ENCODE results near the gene TMEM59L.

Gene TMEM59L

DNA sequence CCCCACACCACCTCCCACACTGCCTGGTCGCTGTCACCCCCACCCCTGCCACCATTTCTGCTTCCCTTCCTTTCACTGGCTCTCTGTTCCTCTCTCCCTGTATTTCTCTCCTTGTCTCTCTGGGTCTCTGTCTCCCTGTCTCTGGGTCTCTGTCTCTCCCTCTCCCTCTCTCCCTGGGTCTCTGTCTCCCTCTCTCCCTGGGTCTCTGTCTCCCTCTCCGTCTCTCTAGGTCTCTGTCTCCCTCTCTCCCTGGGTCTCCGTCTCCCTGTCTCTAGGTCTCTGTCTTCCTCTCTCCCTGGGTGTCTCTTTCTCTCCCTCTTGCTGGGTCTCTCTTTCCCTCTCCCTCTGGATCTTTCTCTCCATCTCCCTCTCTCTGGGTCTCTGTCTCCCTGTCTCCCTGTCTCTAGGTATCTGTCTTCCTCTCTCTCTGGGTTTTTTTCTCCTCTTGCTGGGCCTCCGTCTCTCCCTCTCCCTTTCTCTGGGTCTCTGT lies 45.7 kb downstream of the TMEM59L start:
- DNase-seq (ENCODE audit: low spot score) = no peak

GRCh38 chr19:18659281-18660050 lies 46.8 kb downstream of the TMEM59L start:
- no peak for DNase-seq (ENCODE audit: low spot score)

- DNase-seq (ENCODE audit: low spot score) = no peak
These were observed 47.6 kb downstream of the TMEM59L start for GRCh38 chr19:18660051-18660910.

DNA sequence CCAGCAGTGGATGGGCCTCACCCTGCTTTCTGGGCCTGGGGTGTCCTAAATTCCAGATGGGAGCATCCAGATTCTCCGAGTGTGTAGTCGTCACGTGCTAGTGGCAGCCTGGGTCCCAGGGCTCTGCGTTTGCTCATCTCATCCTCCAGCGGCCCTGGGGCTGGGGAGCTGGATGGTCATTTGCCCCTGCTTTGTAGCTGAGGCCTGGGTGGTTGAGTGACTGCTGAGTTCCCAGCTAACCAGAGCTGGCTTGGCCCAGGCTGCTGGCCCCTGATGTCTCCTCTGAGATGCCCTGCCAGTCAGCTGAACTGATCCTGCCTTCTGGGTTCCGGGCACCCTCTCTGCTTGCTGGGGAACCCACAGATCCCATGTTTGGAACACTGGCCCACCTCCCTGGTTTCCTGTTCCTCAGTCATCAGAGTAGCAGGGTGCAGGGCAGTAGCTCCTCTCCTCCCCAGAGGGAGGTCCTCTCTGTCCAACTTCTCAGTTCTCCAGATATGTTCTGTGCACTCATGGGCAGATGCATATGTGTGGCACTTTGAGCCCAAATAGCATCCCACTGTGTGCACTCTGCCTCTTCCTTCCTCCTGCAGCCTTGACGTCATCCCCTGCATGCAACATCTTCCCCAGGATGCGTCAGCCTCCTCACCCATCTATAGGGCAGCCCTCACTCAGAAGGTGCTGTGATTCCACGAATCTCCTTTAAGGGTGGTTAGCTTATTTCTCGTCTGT lies 48.4 kb downstream of the TMEM59L start:
- no peak for DNase-seq (ENCODE audit: low spot score)

DNA sequence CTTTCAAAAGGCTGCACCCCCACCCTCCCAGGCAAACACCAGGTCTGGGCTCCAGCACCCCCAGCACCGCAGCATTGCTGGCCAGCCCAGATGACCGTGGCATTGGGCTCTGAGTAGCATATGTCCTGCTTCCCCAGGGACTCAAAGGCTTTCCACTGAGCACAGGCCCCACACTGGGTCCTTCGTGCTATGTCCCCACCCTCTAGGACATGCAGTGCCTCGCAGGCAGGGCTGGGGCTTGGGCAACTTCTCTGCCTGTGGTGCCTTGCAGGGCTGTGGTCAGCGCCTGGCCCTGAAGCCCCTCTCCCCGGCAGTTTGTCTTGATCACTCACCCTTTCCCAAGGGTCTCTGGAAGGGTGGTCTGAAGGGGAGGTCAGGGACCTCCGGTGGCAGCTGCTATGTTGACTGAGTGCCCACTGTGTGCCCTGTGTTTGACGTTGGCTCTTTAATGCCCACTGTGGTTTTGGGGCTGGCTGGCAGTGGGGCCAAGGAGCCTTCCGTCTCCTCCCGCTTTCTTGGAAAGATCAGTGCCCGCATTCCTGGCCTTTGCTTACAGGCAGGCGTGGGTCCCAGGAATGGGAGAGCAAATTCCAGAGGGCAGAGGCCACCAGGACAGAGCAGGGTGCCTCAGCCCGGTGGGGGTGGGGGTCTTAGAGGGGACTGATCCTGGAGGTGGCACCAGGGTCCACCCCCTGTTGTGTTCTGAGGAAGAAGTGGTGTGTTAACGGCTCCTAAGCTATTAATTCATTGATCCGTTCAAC lies 50.5 kb downstream of the TMEM59L start:
- DNase-seq (ENCODE audit: low spot score) = no peak

GRCh38 chr19:18663940-18664530 lies 51.4 kb downstream of the TMEM59L start:
- DNase-seq (ENCODE audit: low spot score) = peak; percentile 21

DNA sequence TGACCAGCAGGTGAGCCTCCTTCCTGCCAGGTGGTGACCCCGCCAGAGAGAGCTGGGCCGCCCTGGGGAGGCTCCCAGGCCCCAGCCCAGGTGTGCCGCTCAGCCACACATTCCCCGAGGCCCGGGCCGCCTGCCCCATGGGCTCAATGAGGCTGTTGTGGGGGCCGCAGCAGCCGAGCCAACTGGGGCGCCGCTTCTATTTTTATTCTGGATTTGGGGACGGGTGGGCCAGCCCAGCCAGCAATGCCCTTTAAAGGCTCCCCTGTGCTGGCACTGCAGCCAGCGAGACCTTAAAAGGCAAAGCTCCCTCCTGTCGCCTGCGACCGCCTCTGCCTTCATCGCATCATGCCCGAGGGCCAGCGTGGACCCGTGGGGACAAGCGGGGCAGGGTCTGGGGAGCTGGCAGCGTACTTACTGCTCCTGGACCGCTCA lies 53.1 kb downstream of the TMEM59L start:
- DNase-seq (ENCODE audit: low spot score) = no peak

- no peak for DNase-seq (ENCODE audit: low spot score)
These were observed 53.6 kb downstream of the TMEM59L start for GRCh38 chr19:18666317-18666716.

DNA sequence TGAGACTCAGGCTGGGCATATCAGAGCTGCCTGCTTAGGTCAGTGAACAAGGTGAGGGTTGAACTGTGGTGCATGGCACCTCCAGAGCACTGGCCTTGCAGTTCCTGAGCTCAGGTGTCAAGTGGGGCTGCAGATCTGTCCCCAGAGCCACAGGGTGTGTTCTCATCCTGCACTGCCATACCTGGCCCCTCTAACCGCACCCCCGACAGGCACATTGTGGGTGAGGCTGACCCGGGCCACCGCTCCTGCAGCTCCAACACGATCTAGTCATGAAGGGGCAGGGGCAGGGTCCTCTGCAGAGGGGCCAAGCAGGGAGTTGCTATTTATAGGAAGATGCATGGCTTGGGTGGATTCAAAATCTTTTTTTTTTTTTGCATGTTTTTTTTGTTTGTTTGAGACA lies 54.1 kb downstream of the TMEM59L start:
- no peak for DNase-seq (ENCODE audit: low spot score)

GRCh38 chr19:18667531-18668251 lies 55.0 kb downstream of the TMEM59L start:
- no peak for DNase-seq (ENCODE audit: low spot score)

DNA sequence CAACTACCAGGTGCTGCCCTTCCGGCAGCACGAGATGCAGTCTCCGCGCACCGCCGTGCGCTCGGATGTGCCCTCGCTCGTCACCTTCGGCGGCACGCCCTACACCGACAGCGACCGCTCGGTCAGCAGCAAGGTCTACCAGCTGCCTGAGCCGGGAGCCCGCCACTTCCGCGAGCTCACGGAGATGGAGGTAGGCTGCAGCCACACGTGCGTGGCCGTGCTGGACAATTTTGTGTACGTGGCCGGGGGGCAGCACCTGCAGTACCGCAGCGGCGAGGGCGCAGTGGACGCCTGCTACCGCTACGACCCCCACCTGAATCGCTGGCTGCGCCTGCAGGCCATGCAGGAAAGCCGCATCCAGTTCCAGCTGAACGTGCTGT lies 55.6 kb downstream of the TMEM59L start:
- no peak for DNase-seq (ENCODE audit: low spot score)

DNA sequence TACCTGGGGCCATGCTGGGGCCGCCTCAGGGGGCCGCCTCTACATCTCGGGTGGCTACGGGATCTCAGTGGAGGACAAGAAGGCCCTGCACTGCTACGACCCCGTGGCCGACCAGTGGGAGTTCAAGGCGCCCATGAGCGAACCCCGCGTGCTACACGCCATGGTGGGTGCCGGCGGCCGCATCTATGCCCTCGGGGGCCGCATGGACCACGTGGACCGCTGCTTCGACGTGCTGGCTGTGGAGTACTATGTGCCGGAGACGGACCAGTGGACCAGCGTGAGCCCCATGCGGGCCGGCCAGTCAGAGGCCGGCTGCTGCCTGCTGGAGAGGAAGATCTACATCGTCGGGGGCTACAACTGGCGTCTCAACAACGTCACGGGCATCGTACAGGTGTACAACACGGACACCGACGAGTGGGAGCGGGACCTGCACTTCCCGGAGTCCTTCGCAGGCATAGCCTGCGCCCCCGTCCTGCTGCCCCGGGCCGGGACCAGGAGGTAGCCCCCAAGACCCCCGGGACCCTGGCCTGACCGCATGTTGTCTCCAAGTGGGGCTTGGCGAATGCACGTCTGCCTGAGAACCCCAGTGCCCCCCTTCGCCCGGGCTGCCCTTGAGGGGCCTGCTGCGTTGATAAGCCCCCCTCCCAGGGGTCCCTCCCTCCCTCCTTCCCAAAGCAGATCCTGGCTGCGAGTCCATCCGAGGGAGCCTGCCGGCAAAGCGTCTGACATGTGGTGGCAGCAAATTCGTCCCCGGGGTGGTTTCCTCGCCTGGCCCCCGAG lies 56.3 kb downstream of the TMEM59L start:
- no peak for DNase-seq (ENCODE audit: low spot score)

- no peak for DNase-seq (ENCODE audit: low spot score)
These were observed 56.8 kb downstream of the TMEM59L start for GRCh38 chr19:18669524-18669817.

DNA sequence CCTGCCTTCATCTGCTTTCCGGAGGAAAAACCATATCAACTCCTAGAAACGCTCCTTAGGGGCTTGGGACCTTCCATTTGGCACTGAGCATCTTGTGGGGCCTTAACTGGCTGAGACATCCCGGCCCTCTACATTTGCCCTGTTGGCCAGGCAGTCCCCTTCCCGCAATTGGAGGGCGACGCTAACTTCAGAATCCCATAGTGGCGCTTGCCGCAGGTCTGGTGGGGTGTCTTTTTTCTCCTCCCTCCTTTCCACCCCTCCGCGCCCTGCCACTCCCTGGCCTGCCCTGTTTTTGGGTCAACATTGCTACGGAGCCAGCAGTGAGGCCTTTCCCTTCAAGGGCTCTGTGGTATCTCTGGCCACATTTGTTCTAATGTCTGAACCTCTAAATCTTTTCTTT lies 57.2 kb downstream of the TMEM59L start:
- DNase-seq (ENCODE audit: low spot score) = no peak

- DNase-seq (ENCODE audit: low spot score) = no peak
These were observed 57.6 kb downstream of the TMEM59L start for GRCh38 chr19:18670312-18670711.
